ENCODE data around the gene BCR.

The BCR gene

DNA sequence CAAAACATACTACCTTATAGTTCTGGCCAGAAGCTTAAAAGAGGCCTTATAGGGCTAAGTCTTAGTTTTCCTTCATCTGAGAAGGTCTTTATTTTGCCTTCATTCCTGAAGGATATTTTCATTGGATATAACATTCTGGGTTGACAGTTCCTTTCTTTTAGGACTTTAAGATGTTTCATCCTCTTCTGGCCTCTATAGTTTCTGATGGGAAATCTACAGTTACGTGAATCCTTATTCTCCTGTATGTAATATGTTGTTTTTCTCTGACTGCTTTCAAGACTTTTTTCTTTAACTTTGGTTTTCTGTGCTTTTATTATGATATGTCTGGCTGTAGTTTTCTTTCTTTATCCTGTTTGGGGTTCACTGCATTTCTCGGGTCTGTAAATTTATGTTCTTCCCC, 48.2 kb downstream of the BCR start:
- H3K4me3 ChIP-seq (replicated peaks; ENCODE audit: low read depth, low read length) = no peak overlapping the region
- no peak for DNase-seq (ENCODE audit: extremely low read depth, low read depth)
- TF ChIP-seq, protein P1, sequence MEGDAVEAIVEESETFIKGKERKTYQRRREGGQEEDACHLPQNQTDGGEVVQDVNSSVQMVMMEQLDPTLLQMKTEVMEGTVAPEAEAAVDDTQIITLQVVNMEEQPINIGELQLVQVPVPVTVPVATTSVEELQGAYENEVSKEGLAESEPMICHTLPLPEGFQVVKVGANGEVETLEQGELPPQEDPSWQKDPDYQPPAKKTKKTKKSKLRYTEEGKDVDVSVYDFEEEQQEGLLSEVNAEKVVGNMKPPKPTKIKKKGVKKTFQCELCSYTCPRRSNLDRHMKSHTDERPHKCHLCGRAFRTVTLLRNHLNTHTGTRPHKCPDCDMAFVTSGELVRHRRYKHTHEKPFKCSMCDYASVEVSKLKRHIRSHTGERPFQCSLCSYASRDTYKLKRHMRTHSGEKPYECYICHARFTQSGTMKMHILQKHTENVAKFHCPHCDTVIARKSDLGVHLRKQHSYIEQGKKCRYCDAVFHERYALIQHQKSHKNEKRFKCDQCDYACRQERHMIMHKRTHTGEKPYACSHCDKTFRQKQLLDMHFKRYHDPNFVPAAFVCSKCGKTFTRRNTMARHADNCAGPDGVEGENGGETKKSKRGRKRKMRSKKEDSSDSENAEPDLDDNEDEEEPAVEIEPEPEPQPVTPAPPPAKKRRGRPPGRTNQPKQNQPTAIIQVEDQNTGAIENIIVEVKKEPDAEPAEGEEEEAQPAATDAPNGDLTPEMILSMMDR (IDR thresholded peaks at IDR 0.05; ENCODE audit: low read depth, low read length, missing control alignments) = no peak

DNA sequence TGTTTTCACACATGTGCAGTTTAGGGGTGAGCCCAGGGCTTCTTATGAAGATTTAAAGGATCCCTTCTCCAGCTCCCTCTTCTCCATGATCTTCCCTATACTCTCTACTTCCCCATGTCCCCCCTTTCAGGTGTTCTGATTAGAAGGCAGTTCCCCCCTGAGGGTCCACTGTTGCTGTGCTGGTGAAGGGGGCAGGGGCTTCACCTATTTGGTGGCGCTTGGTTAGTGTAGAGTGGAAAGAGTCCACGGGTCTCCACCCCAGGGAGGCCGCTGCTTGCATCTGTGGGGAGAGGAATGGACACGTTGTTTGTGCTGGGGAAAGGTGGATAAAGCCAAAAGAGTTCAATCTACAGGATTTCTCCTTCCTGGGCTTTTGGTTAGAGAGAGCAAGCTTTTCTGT, 49.3 kb downstream of the BCR start:
- TF ChIP-seq, protein P1 (IDR thresholded peaks at IDR 0.05; ENCODE audit: low read depth, low read length, missing control alignments) = no peak
- H3K4me3 ChIP-seq (replicated peaks; ENCODE audit: low read depth, low read length) = no peak overlapping the region
- DNase-seq (ENCODE audit: extremely low read depth, low read depth) = no peak

DNA sequence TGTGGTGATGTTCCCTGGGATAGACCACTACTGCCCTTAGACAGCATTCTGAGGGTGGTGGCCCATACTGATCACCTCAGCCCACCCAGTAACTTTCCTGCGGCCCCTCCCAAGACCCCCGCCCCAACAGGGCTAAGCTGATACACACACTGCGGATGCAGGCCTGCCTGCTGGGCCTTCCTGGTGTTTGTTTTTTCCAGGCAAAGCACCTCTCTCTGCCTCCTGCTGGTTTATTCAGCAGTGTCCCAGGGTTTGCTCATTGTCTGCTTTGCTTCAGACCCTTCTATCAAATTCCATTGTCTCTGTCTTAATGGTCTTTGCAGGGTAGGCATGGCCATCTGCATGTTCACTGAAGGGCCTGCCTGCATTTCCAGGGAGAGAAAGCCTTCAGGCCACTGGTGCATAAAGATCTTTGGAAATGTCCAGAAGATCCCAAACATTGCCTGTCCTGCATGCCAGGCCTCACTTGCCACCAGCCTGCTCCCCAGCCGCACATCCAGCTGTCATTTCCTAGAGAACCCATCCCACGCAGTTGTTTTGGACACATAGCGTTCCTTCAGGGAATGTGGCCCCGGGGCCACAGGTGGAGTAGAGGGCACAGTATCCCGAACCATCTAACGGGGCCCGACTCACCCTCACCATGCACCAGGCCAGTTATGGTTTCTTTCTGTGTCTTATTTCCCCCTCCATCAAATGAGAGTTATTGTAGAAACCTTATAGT, 50.2 kb downstream of the BCR start:
- TF ChIP-seq, protein P1 (IDR thresholded peaks at IDR 0.05; ENCODE audit: low read depth, low read length, missing control alignments) = no peak
- H3K4me3 ChIP-seq (replicated peaks; ENCODE audit: low read depth, low read length) = no peak overlapping the region

DNA sequence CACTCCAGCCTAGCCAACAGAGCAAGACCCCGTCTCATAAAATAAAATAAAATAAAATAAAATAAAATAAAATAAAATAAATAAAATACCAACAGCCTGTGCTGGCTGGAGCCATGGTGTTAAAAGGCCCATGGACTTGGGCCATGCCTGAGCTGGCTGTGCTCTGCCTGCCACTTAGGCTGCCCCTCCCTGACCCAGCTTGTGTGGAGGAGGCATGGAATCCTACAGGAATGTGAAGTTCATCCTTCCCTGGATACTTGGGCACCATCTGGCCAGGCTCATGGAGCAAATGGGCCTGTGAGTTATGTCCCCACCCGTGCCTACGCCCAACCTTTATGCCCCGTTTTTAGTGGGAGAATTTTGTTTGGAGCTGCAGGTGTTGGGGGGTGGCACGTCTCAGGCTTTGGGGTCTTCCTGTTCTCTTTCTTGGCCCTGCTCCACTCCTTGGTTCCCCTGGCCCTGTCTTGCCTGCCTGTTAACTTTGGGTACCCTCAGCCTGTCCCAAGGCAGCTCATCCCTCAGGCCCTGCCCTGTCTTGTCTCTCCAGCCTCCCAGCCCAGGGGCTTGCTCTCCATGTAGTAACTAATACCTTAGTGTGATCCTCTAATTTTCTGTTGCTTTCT, 51.3 kb downstream of the BCR start:
- TF ChIP-seq, protein P1 (IDR thresholded peaks at IDR 0.05; ENCODE audit: low read depth, low read length, missing control alignments) = no peak
- no peak for DNase-seq (ENCODE audit: extremely low read depth, low read depth)
- no peak overlapping the region for H3K4me3 ChIP-seq (replicated peaks; ENCODE audit: low read depth, low read length)

More for the DNA sequence above, 50.2 kb downstream of the BCR start:
- no peak for DNase-seq (ENCODE audit: extremely low read depth, low read depth)

DNA sequence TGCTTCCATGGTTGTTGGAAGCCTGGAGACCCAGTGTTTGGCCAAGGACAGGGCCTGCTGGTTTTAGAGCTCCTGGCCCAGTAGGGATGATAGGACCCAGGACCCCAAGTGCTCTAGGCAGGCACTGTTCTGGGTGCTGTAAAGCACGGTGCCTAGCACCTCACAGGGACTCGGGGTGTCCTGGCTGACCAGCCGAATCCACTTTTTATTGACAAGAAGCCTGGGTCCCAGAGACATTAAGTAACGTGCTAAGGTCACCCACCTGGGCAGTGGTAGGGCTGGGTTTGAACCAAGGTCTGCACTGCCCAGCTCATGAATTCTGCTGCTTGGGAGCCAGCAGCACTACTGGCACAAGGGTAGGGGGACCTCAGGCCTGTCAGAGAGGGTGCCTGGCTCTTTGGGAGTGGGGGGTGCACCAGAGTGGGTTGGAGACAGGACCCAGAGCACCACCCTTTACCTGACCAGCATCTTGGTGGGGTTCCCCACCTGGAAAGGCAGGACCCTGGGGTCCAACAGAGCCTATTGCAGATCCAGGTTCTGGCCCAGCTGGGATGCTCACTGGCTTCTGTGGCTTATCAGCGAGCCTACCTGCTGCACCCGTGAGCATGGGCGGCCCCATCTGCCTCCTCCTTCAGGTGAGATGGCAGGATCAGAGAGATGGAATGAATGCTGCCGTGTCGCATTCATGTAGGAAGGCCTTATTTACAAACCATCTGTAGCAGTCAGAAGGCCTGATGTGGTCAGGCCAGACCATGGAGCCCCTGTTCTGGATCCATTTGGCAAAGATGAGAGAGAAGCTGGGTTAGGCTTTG, 52.0 kb downstream of the BCR start:
- DNase-seq (ENCODE audit: extremely low read depth, low read depth) = no peak
- no peak overlapping the region for H3K4me3 ChIP-seq (replicated peaks; ENCODE audit: low read depth, low read length)
- TF ChIP-seq, protein P1 (IDR thresholded peaks at IDR 0.05; ENCODE audit: low read depth, low read length, missing control alignments) = no peak

DNA sequence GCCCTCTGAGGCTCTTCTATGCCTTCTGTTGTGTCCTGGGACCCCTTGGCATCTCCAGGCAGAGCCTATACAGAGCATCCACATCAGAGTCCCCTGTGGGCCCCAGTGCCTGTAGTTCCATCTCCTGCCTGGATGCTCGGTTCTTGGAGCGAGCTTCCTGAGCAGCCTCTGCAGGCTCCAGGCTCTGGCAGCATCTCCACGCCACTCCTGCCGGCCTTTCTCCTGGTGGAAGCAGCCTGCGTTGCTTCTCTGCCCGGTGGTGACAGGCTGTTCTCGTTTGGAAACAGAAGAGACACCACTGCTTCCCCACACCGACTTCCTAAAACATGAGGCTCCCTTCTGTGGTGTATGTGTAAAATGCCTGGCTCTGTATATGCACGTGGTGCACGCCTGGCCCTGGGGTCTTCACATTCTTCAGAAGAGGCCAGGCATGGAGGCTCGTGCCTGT, 52.8 kb downstream of the BCR start:
- no peak overlapping the region for H3K4me3 ChIP-seq (replicated peaks; ENCODE audit: low read depth, low read length)
- TF ChIP-seq, protein P1 (IDR thresholded peaks at IDR 0.05; ENCODE audit: low read depth, low read length, missing control alignments) = no peak
- DNase-seq (ENCODE audit: extremely low read depth, low read depth) = no peak

Data from HFF-Myc (cell line).